B cell (primary cell): ENCODE measurements around the gene RPRD1B. TPM values are rescaled to one million over a fixed set of nuclear protein-coding genes. Genes with fewer than 3 reads are reported as not detected.

Experiments
- ATAC-seq: fragments of 200-7000 bp; cut with Tn5 transposase; one replicate; pipeline ENCODE4 v1.10.0; 2021; ENCODE audit warnings: low read depth, mild to moderate bottlenecking, moderate number of reproducible peaks, moderate library complexity
- CTCF ChIA-PET: fragments of 350-600 bp; sonication (Branson Sonifier 250); formaldehyde crosslinking; loops from one replicate; lab custom pipeline; 2021; ENCODE audit warnings: antibody characterized with exemption, inconsistent platforms; lab: Charles Lee
- POLR2A ChIA-PET: fragments of 350-600 bp; sonication (Branson Sonifier 250); formaldehyde crosslinking; loops from one replicate; lab custom pipeline; 2021; ENCODE audit warnings: antibody characterized with exemption; lab: Charles Lee
- DNase-seq: peaks from one replicate; pipeline ENCODE4 v3.0.0; 2013
- H2AFZ ChIP-seq: 2 replicates; pipeline ENCODE4 v1.6.1; 2012; ENCODE audit warnings: mild to moderate bottlenecking, low read depth, low read length; ENCODE audit not compliant: insufficient read depth, poor library complexity, severe bottlenecking
- H3K27ac ChIP-seq, 2 donors: 1 replicate in 1 of 2; 2 replicates in 1 of 2; pipeline ENCODE4 v1.5.1; 2012 to 2013; ENCODE audit warnings: low read length in 2 of 2, mild to moderate bottlenecking in 2 of 2, moderate library complexity in 1 of 2
- H3K27me3 ChIP-seq, 4 experiments: fragments of 200-600 bp in 1 of 4; sonication (generic) in 1 of 4; replicated peaks in 1 of 4; 1 replicate in 2 of 4; 2 replicates in 2 of 4; pipeline versions ENCODE4 v1.6.1 to v1.7.0; 2013 to 2016; ENCODE audit warnings: low read length in 3 of 4, mild to moderate bottlenecking in 2 of 4, mixed read lengths in 1 of 4, moderate library complexity in 1 of 4; ENCODE audit not compliant: insufficient read depth in 4 of 4, control insufficient read depth in 3 of 4; ENCODE audit errors: control extremely low read depth in 1 of 4
- H3K36me3 ChIP-seq, 2 experiments: replicated peaks in 1 of 2; 1 replicate in 1 of 2; 2 replicates in 1 of 2; pipeline versions ENCODE4 v1.6.1 to v1.7.1; 2013; ENCODE audit warnings: low read length in 1 of 2; ENCODE audit not compliant: insufficient read depth in 2 of 2, control insufficient read depth in 1 of 2; ENCODE audit errors: control extremely low read depth in 1 of 2, extremely low read depth in 1 of 2
- H3K4me1 ChIP-seq, 2 donors: fragments of 200-600 bp in 1 of 2; sonication (generic) in 1 of 2; 1 replicate in 1 of 2; 2 replicates in 1 of 2; pipeline versions ENCODE4 v1.5.1 to v1.6.1; 2013 to 2017; ENCODE audit warnings: low read length in 2 of 2; ENCODE audit not compliant: control insufficient read depth in 2 of 2, insufficient read depth in 2 of 2
- H3K4me2 ChIP-seq: replicated peaks from 2 replicates; pipeline ENCODE3; 2012; ENCODE audit warnings: mild to moderate bottlenecking, low read depth, low read length; ENCODE audit not compliant: poor library complexity, severe bottlenecking
- H3K4me3 ChIP-seq, 5 experiments: fragments of 200-600 bp in 1 of 5; sonication (generic) in 1 of 5; 1 replicate in 3 of 5; 2 replicates in 2 of 5; pipeline versions ENCODE4 v1.5.1 to v1.7.0; 2011 to 2016; ENCODE audit warnings: low read length in 4 of 5, mild to moderate bottlenecking in 4 of 5, low read depth in 2 of 5, control low read depth in 1 of 5, moderate library complexity in 1 of 5; ENCODE audit not compliant: insufficient read depth in 1 of 5; ENCODE audit errors: control extremely low read depth in 1 of 5, extremely low read depth in 1 of 5
- H3K79me2 ChIP-seq: fragments of 200-600 bp; sonication (generic); one replicate; pipeline ENCODE4 v1.6.0; 2016; ENCODE audit warnings: low read length; ENCODE audit not compliant: control insufficient read depth, insufficient read depth
- H3K9ac ChIP-seq: fragments of 200-600 bp; sonication (generic); 2 replicates; pipeline ENCODE4 v1.6.1; 2017; ENCODE audit warnings: mild to moderate bottlenecking, low read length, moderate library complexity
- H3K9me3 ChIP-seq, 3 donors: one replicate each; pipeline versions ENCODE4 v1.6.1 to v1.7.1; 2013; ENCODE audit warnings: low read length in 2 of 3; ENCODE audit not compliant: control insufficient read depth in 2 of 3, insufficient read depth in 1 of 3; ENCODE audit errors: control extremely low read depth in 1 of 3
- H4K20me1 ChIP-seq: 2 replicates; pipeline ENCODE4 v1.6.0; 2012; ENCODE audit warnings: mild to moderate bottlenecking, low read length; ENCODE audit not compliant: insufficient read depth, control insufficient read depth, poor library complexity, severe bottlenecking
- H3K27ac Mint-ChIP-seq: one replicate; pipeline ENCODE4 v1.8.0; 2021; ENCODE audit warnings: mixed read lengths
- H3K27me3 Mint-ChIP-seq: one replicate; pipeline ENCODE4 v1.8.0; 2021; ENCODE audit warnings: mixed read lengths
- H3K4me1 Mint-ChIP-seq: one replicate; pipeline ENCODE4 v1.8.0; 2021; ENCODE audit warnings: mixed read lengths
- H3K4me3 Mint-ChIP-seq: one replicate; pipeline ENCODE4 v1.8.0; 2021; ENCODE audit warnings: mixed read lengths
- H3K9me3 Mint-ChIP-seq: one replicate; pipeline ENCODE4 v1.8.0; 2022; ENCODE audit warnings: mixed read lengths; ENCODE audit not compliant: insufficient read depth
- CTCF ChIP-seq: fragments of 200-600 bp; IDR thresholded peaks from one replicate; pipeline ENCODE4 v1.8.0; 2022; ENCODE audit warnings: antibody characterized with exemption, mild to moderate bottlenecking
- EZH2 ChIP-seq: IDR thresholded peaks from 2 replicates; pipeline ENCODE4 v1.6.1; 2012; ENCODE audit warnings: borderline replicate concordance, low read depth, mild to moderate bottlenecking, moderate library complexity, low read length; ENCODE audit not compliant: insufficient read depth, poor library complexity, severe bottlenecking
- WGBS: methylation state at CpG from one replicate; pipeline ENCODE4 v1.1.5; 2013; ENCODE audit warnings: missing lambda C conversion rate; ENCODE audit not compliant: insufficient coverage; 5-methylcytosine and 5-hydroxymethylcytosine counted together
- intact Hi-C: fragments of 100-400 bp; cut with micrococcal nuclease; formaldehyde crosslinking; loops from one replicate; pipeline ENCODE4 v1.10.0; 2022
- polyA plus RNA-seq: library from polyadenylated mRNA; depleted of rRNA; stranded (reverse); fragments of >200 nt; gene quantifications from 2 replicates; pipeline ENCODE4 v1.2.3, GENCODE V29; 2012
- total RNA-seq, 2 donors: library from RNA; stranded (reverse); fragments of 120-200 nt in 1 of 2; gene quantifications; 1 replicate in 1 of 2; 2 replicates in 1 of 2; pipeline versions ENCODE4 v1.2.3 to v1.2.4, GENCODE V29; 2013 to 2022

The RPRD1B gene
- total and polyA plus RNA-seq, 2 donors (not counting 1 experiment from before 2014, with no cell fraction given), result 6.0 to 54.9 TPM

- H3K27ac Mint-ChIP-seq, result no peak overlapping the region
Observed at GRCh38 chr20:38005903-38006302, 27.6 kb upstream of the RPRD1B start.

More at GRCh38 chr20:38005903-38006302, 27.6 kb upstream of the RPRD1B start:
- Histone ChIP-seq H2AFZ (no peak overlapping the region), H3K4me2 (no peak overlapping the region), H3K4me3 (no peak overlapping the region), H3K36me3 (peaks cover 5 to 65% of the 10 kb centered on the region in 2 experiments), H3K27me3 (no peaks in the 10 kb centered on the region), H3K9ac (no peak overlapping the region), H3K4me1 (no peaks in the 10 kb centered on the region), H3K27ac (no peak overlapping the region), H4K20me1 (no peaks in the 10 kb centered on the region), H3K79me2 (peaks cover 5% of the 10 kb centered on the region), H3K9me3 (no peaks in the 10 kb centered on the region)
- CTCF ChIA-PET, result interaction anchor here (1.1 to 1.2 kb wide), 2 partner anchors 11 to 12 kb away, joined by 3 to 4 read pairs; no protein-coding TSS in a partner anchor
- 95% methylated on average over 2 of the region's 5 CpGs for WGBS
- DNase-seq (no peak), ATAC-seq (no peak)
- no peaks in the 10 kb centered on the region for H3K9me3 Mint-ChIP-seq
- POLR2A ChIA-PET, result interaction anchor here (0.6 kb wide), 1 partner anchor 186 kb away, joined by 8 read pairs; no protein-coding TSS in a partner anchor
- no peak overlapping the region for H3K4me3 Mint-ChIP-seq
- no peaks in the 10 kb centered on the region for H3K27me3 Mint-ChIP-seq
- intact Hi-C loops, result no loop called here
- no peaks in the 10 kb centered on the region for H3K4me1 Mint-ChIP-seq
- TF ChIP-seq EZH2, result no peak
- TF ChIP-seq CTCF, result no peak
